H9 (cell line): ENCODE measurements around the gene KIZ. TPM values are rescaled to one million over a fixed set of nuclear protein-coding genes. Genes with fewer than 3 reads are reported as not detected.

Source experiments
- DNase-seq: peaks from one replicate; pipeline ENCODE4 v3.0.0-alpha.2; 2017
- H2AFZ ChIP-seq: one replicate; pipeline ENCODE4 v1.6.1; 2013; ENCODE audit warnings: mild to moderate bottlenecking, low read length, control low read depth, moderate library complexity
- H2AK5ac ChIP-seq: 2 replicates; pipeline ENCODE4 v1.6.1; 2013; ENCODE audit warnings: low read length, control low read depth, mixed read lengths; ENCODE audit not compliant: insufficient read length
- H2BK120ac ChIP-seq: one replicate; pipeline ENCODE4 v1.6.1; 2013; ENCODE audit warnings: low read depth, mild to moderate bottlenecking, low read length, control low read depth, inconsistent platforms; ENCODE audit not compliant: poor library complexity, severe bottlenecking
- H2BK12ac ChIP-seq: 2 replicates; pipeline ENCODE4 v1.6.1; 2013; ENCODE audit warnings: low read length, control low read depth, mixed read lengths, low read depth; ENCODE audit not compliant: insufficient read length
- H2BK15ac ChIP-seq: 2 replicates; pipeline ENCODE4 v1.6.1; 2013; ENCODE audit warnings: low read depth, low read length, control low read depth
- H2BK20ac ChIP-seq: one replicate; pipeline ENCODE4 v1.6.1; 2013; ENCODE audit warnings: low read depth, mild to moderate bottlenecking, low read length, control low read depth, inconsistent platforms; ENCODE audit not compliant: poor library complexity, severe bottlenecking
- H2BK5ac ChIP-seq: 2 replicates; pipeline ENCODE4 v1.6.1; 2013; ENCODE audit warnings: low read length, control low read depth, mixed read lengths; ENCODE audit not compliant: insufficient read length
- H3K14ac ChIP-seq: 2 replicates; pipeline ENCODE4 v1.6.1; 2013; ENCODE audit warnings: low read length, control low read depth; ENCODE audit not compliant: insufficient read depth
- H3K18ac ChIP-seq: 2 replicates; pipeline ENCODE4 v1.6.1; 2013; ENCODE audit warnings: low read depth, mild to moderate bottlenecking, mixed read lengths, low read length, control low read depth; ENCODE audit not compliant: insufficient read length
- H3K23ac ChIP-seq: 2 replicates; pipeline ENCODE4 v1.6.1; 2013; ENCODE audit warnings: low read length, control low read depth, mixed read lengths, low read depth; ENCODE audit not compliant: insufficient read length
- H3K23me2 ChIP-seq: 2 replicates; pipeline ENCODE4 v1.6.1; 2013; ENCODE audit warnings: low read depth, mild to moderate bottlenecking, mixed read lengths, low read length, control low read depth; ENCODE audit not compliant: insufficient read length, poor library complexity, severe bottlenecking
- H3K27ac ChIP-seq: 2 replicates; pipeline ENCODE4 v1.5.1; 2013; ENCODE audit warnings: low read length, control low read depth, mixed read lengths, low read depth; ENCODE audit not compliant: insufficient read length
- H3K27me3 ChIP-seq: 2 replicates; pipeline ENCODE4 v1.6.1; 2013; ENCODE audit warnings: low read length, control low read depth, inconsistent platforms; ENCODE audit not compliant: insufficient read depth
- H3K4ac ChIP-seq: 2 replicates; pipeline ENCODE4 v1.6.1; 2013; ENCODE audit warnings: low read depth, mild to moderate bottlenecking, control low read depth, inconsistent platforms, low read length, moderate library complexity
- H3K4me1 ChIP-seq: 2 replicates; pipeline ENCODE4 v1.6.1; 2013; ENCODE audit warnings: low read length, control low read depth, inconsistent platforms; ENCODE audit not compliant: insufficient read depth
- H3K4me2 ChIP-seq: 2 replicates; pipeline ENCODE4 v1.6.1; 2013; ENCODE audit warnings: low read length, control low read depth, mixed read lengths; ENCODE audit not compliant: insufficient read length, insufficient read depth
- H3K56ac ChIP-seq: 2 replicates; pipeline ENCODE4 v1.6.1; 2013; ENCODE audit warnings: low read depth, mild to moderate bottlenecking, mixed read lengths, low read length, control low read depth; ENCODE audit not compliant: insufficient read length
- H3K79me1 ChIP-seq: 2 replicates; pipeline ENCODE4 v1.6.1; 2013; ENCODE audit warnings: low read depth, mild to moderate bottlenecking, moderate library complexity, low read length, control low read depth, inconsistent platforms; ENCODE audit not compliant: insufficient read depth, poor library complexity, severe bottlenecking
- H3K79me2 ChIP-seq: 2 replicates; pipeline ENCODE4 v1.6.1; 2013; ENCODE audit warnings: low read length, control low read depth, inconsistent platforms; ENCODE audit not compliant: insufficient read depth
- H3K9ac ChIP-seq: 2 replicates; pipeline ENCODE4 v1.6.1; 2013; ENCODE audit warnings: low read length, control low read depth, mixed read lengths; ENCODE audit not compliant: insufficient read length; ENCODE audit errors: extremely low read depth
- H3K9me3 ChIP-seq: one replicate; pipeline ENCODE4 v1.6.1; 2013; ENCODE audit warnings: low read depth, low read length, inconsistent platforms; ENCODE audit not compliant: control insufficient read depth
- H3T11ph ChIP-seq: one replicate; pipeline ENCODE4 v1.6.1; 2013; ENCODE audit warnings: mild to moderate bottlenecking, low read length, control low read depth, inconsistent platforms
- H4K20me1 ChIP-seq: one replicate; pipeline ENCODE4 v1.6.1; 2013; ENCODE audit not compliant: control insufficient read depth, insufficient read length, insufficient read depth
- H4K5ac ChIP-seq: 2 replicates; pipeline ENCODE4 v1.6.1; 2013; ENCODE audit warnings: low read depth, mild to moderate bottlenecking, mixed read lengths, low read length, control low read depth; ENCODE audit not compliant: insufficient read length
- H4K8ac ChIP-seq: replicated peaks from 2 replicates; pipeline ENCODE4 v1.6.1; 2013; ENCODE audit warnings: low read length, control low read depth, mixed read lengths, low read depth; ENCODE audit not compliant: insufficient read length
- H4K91ac ChIP-seq: 2 replicates; pipeline ENCODE4 v1.6.1; 2013; ENCODE audit warnings: low read depth, mild to moderate bottlenecking, moderate library complexity, mixed read lengths, low read length, control low read depth; ENCODE audit not compliant: insufficient read length
- H3K27ac Mint-ChIP-seq, 3 experiments: 2 replicates in 2 of 3; 3 replicates in 1 of 3; pipeline ENCODE4 v1.8.0; 2020 to 2021; ENCODE audit warnings: mixed read lengths in 3 of 3, mild to moderate bottlenecking in 1 of 3, moderate library complexity in 1 of 3
- H3K27me3 Mint-ChIP-seq: 2 replicates; pipeline ENCODE4 v1.8.0; 2021; ENCODE audit warnings: low read depth, mild to moderate bottlenecking, moderate library complexity, mixed read lengths
- H3K36me3 Mint-ChIP-seq, 3 experiments: 2 replicates in 2 of 3; 3 replicates in 1 of 3; pipeline ENCODE4 v1.8.0; 2020 to 2021; ENCODE audit warnings: low read depth in 3 of 3, mixed read lengths in 3 of 3; ENCODE audit not compliant: insufficient read depth in 1 of 3
- H3K4me1 Mint-ChIP-seq, 2 experiments: 2 replicates each; pipeline ENCODE4 v1.8.0; 2020; ENCODE audit warnings: mixed read lengths in 2 of 2
- H3K4me3 Mint-ChIP-seq, 2 experiments: 2 replicates in 1 of 2; 3 replicates in 1 of 2; pipeline ENCODE4 v1.8.0; 2020 to 2021; ENCODE audit warnings: mild to moderate bottlenecking in 2 of 2, mixed read lengths in 2 of 2, moderate library complexity in 1 of 2
- H3K9me3 Mint-ChIP-seq, 2 experiments: 2 replicates in 1 of 2; 3 replicates in 1 of 2; pipeline ENCODE4 v1.8.0; 2020; ENCODE audit warnings: mild to moderate bottlenecking in 2 of 2, mixed read lengths in 2 of 2, moderate library complexity in 1 of 2
- CTCF ChIP-seq: fragments of 200-600 bp; sonication (generic); conservative IDR thresholded peaks from 3 replicates; pipeline ENCODE4 v1.8.0; 2021; ENCODE audit warnings: antibody characterized with exemption, mild to moderate bottlenecking
- WGBS: extraction: QIAGEN DNeasy Blood & Tissue Kit; methylation state at CpG from one replicate; pipeline ENCODE4 v1.1.7; 2013; ENCODE audit warnings: missing lambda C conversion rate, low lambda C conversion rate, mixed read lengths; ENCODE audit not compliant: insufficient read length; ENCODE audit errors: extremely low coverage; 5-methylcytosine and 5-hydroxymethylcytosine counted together
- total RNA-seq: library from RNA; stranded (reverse); gene quantifications from 2 replicates; pipeline ENCODE4 v1.2.1, GENCODE V29; 2021

KIZ gene
- total RNA-seq, 1 experiment from 2014 or later, result 29.3 TPM

- no peaks in the 10 kb centered on the region for H3K27me3 Mint-ChIP-seq
- Histone ChIP-seq H3K4me2 (no peak overlapping the region), H3K18ac (no peak overlapping the region), H3K9ac (no peak overlapping the region), H3K4me1 (peaks cover 5% of the 10 kb centered on the region; the same call in 1 of the 2 replicates), H3T11ph (no peak overlapping the region), H3K9me3 (no peaks in the 10 kb centered on the region), H2BK12ac (no peak overlapping the region), H2BK15ac (no peak overlapping the region), H2BK5ac (no peak overlapping the region), H3K56ac (no peak overlapping the region), H2AFZ (no peak overlapping the region), H3K23me2 (no peaks in the 10 kb centered on the region), H3K79me1 (no peaks in the 10 kb centered on the region), H2BK20ac (no peak overlapping the region), H4K91ac (no peak overlapping the region), H3K4ac (no peak overlapping the region), H4K8ac (no peak overlapping the region), H3K79me2 (no peaks in the 10 kb centered on the region), H3K27ac (no peak overlapping the region), H4K20me1 (no peaks in the 10 kb centered on the region), H2AK5ac (no peak overlapping the region), H3K27me3 (no peaks in the 10 kb centered on the region), H4K5ac (no peak overlapping the region), H2BK120ac (no peak overlapping the region), H3K14ac (no peak overlapping the region), H3K23ac (no peak overlapping the region)
- DNase-seq, result no peak
- H3K36me3 Mint-ChIP-seq, result peaks cover 21 to 34% (median 26%) of the 10 kb centered on the region in 3 experiments
- no peak overlapping the region; a peak in 2 of 7 replicates for H3K27ac Mint-ChIP-seq
- WGBS, result no CpG with 5 or more reads among the region's 2 CpGs
- TF ChIP-seq CTCF, result no peak
- H3K9me3 Mint-ChIP-seq, result peaks cover 12% of the 10 kb centered on the region in 2 experiments
- H3K4me1 Mint-ChIP-seq, result peaks cover 17 to 24% of the 10 kb centered on the region in 2 experiments
- H3K4me3 Mint-ChIP-seq, result no peak overlapping the region
These were observed 46.7 kb downstream of the KIZ start for GRCh38 chr20:21172626-21173025.
